Frontal cortex (tissue), 4 donors: ENCODE measurements around the gene RAB7A. TPM values are rescaled to one million over a fixed set of nuclear protein-coding genes. Genes with fewer than 3 reads are reported as not detected.
"Not testable (repeated sequence)": the region's sequence is repeated elsewhere in the genome, so short reads cannot be mapped to it uniquely, and the experiment has no call there.

Source experiments
- DNase-seq, 2 donors: peaks; one replicate each; pipeline ENCODE4 v3.0.0; 2012; ENCODE audit warnings: low spot score in 2 of 2
- FAIRE-seq: peaks from 2 replicates; lab custom pipeline; 2012; peaks lifted over from hg19 to GRCh38; lab: Jason Lieb, UNC
- total RNA-seq: library from RNA; depleted of rRNA; stranded (reverse); fragments of >200 nt; gene quantifications from one replicate; pipeline ENCODE4 v1.2.3, GENCODE V29; 2014
- donor health status: control.
- donor health status: control.
- donor health status: control.

The RAB7A gene
- total RNA-seq, 1 donor from 2014 or later: 29.8 TPM

DNA sequence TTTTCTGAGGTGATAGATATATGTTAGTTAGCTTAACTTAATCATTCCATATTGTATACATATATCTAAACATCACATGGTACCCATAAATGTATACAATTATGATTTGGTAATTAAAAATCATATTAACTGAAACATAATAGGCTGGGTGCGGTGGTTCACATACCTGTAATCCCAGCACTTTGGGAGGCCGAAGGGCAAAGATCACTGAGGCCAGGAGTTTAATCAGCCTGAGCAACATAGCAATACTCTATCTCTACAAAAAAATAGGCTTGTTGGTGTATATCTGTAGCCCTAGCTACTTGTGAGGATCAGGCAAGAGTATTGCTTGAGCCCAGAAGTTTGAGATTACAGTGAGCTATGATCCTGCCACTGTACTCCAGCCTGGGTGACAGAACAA, 20.9 kb downstream of the RAB7A start:
- DNase-seq (no peak), FAIRE-seq (no peak)

DNA sequence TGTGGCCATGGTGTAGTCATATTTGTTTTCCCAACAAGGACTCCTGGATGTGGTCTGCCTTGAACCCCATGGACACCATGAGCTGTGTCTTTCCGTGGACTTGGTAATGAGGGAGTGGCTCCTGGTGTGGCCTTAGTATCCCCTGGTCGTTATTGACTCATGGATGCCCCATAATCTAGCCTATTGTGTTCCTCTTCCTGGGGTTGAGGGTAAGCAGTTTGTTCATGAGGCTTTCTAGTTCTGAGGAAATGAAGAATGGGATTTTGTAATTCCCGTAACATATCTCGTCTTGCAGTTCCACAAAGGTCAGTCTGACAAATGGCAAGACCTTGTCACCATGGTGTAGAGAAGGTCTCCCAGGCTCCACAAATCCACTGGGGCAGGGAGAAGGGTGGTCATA, 22.6 kb downstream of the RAB7A start:
- FAIRE-seq: no peak
- DNase-seq: no peak

DNA sequence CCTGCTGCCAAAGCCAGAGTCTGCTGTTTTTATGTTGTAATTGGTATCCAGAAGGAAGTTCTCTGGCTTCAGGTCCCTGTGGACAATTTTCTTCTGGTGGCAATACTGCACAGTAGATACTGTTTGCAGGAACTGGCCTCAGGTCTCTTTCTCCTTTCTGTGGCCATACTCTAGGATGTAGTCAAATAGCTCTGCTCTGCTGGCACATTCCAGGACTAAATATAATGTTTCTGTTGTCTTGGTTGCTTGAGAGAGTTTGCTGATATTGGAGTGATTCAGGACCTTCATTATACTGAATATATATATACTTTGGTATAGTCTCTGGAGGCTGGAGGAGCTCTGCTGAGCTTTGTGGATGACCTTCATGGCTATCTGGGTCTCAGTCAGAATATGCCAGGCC, 23.1 kb downstream of the RAB7A start:
- FAIRE-seq (no peak), DNase-seq (no peak)

DNA sequence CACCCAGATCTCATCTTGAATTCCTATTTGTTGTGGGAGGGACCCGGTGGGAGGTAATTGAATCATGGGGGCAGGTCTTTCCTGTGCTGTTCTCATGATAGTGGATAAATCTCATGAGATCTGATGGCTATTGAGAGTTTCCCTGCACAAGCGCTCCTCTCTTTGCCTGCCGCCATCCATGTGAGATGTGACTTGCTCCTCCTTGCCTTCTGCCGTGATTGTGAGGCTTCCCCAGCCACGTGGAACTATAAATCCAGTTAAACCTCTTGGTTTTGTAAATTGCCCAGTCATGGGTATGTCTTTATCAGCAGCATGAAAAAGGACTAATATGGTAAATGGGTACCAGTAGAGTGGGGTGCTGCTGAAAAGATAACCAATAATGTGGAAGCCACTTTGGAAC, 23.6 kb downstream of the RAB7A start:
- FAIRE-seq, DNase-seq: not testable (repeated sequence)

DNA sequence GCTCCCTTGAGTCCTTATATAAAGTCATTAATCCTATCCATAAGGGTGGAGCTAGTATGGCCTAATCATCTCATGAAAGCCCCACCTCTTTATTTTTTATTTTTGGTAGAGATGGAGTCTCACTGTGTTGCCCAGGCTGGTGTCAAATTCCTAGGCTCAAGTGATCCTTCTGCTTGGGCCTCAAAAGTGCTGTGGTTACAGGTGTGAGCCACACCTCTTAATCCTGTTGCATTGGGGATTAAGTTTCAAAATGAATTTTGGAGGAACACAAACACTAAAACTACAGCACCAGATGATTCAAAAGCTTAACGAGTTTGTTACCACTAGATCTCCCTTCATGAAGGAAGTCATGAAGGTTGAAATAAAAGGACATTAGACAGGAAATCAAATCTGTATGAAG, 27.7 kb downstream of the RAB7A start:
- FAIRE-seq: no peak

DNA sequence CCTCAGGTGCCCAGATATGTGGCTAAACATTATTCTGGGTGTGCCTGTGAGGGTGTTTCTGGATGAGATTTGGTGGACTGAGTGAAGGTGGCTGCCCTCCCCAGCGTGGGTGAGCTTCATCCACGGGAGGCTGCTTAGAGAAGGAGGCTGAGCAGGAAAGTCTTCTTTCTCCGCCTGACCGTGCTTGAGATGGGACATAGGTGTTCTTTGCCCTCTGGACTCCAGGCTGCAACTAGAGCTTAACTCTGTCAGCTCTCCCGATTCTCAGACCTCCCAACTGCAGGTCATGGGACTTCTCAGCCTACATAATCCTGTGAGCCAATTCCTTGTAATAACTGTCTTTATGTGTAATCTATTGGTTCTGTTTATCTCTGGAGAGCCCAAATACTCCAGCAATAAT, 34.1 kb downstream of the RAB7A start:
- DNase-seq (no peak), FAIRE-seq (no peak)

More for the DNA sequence above, 27.7 kb downstream of the RAB7A start:
- DNase-seq: no peak

DNA sequence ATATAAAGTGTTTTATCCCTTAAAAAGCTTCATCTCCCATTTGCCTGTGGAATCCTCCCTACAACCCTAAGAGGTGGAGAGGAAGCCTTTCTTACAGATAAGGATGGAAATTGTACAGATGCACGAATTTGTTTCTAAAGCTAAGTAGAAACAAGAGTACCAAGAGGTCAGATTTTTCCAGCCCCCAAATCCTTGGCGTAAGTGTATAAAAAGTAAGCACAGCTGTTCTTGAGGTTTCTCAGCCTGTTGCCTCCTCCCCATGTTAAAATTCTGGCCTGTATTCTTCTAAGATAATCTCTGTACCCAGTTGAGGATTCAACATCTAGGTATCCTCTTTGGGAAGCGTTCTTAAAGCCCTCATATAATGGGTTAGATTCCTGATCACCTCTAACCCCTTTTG, 34.9 kb downstream of the RAB7A start:
- FAIRE-seq (no peak), DNase-seq (no peak)

DNA sequence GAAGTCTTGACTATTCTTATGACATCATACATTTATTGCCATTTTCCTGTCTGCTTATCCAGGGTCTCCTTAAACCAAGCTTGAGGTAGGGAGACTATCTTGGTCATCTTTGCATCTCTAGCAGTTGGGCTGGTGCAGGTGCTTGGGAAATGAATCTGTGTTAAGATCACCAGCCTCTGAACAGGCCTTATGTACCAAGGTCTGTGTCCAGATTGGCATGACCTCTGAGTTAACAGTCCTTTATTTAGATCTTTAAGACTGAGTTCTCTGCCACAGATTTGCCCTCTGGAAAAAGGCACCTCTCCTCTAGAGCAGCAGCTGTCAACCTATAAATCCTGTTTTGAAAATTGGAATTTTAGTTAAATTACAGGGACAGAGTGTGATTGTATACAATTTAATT, 35.4 kb downstream of the RAB7A start:
- FAIRE-seq: no peak
- no peak for DNase-seq

DNA sequence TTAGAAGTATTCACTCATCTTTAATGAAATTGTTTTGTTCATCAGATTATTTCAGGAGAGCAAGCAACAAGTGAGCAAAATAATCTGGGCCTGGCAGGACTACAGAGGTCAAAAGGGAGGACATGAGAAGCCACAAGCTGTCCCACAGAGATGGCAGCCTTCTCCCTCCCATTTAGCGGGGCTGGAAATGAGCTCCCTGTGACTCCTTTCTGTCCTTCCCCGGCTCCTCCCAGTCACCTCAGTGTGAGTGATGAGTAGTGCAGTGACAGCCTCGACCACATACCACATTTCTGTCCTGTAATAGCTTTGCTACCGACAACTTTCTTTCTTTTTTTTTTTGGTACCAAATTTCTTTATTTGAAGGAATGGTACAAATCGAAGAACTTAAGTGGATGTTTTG, 38.0 kb downstream of the RAB7A start:
- no peak for FAIRE-seq

DNA sequence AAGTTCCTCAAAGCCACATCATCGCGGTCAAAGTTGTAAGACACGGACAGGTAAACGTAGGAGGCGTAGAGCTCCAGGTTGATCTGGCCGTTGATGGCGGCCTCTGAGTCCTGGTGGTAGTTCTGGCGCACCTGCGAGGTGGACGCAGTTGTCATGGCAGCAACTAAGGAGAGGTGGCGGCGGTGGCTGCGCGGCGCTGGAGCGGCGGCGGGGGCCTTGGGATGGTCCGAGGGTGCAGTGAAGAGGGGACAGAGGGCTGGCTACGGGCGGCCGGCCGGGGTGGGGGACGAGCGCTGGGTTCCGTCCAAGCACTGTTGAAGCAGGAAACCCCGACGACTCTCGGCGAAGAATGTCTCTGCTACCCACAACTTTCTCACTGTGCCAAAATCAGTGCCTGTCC, 38.9 kb downstream of the RAB7A start:
- DNase-seq (no peak), FAIRE-seq (no peak)

More for the DNA sequence above, 38.0 kb downstream of the RAB7A start:
- no peak for DNase-seq

DNA sequence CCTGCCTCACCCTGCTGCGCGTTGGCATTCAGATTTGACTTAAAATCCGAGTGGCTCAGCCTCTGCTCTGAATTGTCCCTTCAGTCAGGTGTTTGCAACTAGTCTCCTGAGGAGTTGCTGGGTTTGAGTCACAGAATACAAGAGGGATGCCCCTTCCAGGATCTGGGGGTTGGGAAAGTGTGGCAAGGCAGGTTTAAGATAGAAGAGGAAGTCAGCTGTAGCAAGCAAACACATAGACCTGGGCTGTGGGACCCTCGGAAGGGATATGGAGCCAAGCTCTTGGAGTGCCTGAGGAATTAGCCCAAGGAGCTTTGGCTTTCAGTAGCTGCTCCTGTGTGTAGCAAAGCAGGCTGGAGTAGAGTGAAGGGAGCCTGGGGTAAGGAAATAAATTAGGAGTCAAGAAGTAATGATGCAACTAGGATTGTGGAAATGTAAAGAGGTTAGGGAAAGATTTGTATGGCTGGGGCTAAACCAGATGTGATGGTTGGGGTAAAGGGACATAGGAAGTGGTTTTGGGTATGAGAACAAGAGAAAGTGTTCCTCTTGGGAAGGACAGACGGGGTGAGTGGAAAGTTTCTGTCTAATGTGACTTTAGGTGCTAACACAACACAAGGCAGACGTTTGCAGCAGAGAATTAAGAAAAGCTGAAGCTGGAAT, 41.2 kb downstream of the RAB7A start:
- FAIRE-seq: no peak
- DNase-seq: no peak

DNA sequence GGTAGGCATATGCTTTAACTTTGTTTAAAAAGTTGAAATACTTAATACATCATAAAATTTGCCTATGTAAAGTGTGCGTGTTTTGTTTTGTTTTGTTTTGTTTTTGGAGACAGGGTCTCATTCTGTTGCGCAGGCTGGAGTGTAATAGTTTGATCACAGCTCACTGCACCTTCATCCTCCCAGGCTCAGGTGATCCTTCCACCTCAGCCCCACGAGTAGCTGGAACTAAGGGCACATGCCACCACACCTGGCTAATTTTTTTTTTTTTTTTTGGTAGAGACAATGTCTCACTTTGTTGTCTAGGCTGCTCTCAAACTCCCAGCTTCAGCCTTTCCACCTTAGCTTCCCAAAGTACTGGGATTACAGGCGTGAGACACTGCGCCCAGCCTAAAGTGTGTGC, 42.5 kb downstream of the RAB7A start:
- FAIRE-seq (no peak), DNase-seq (no peak)

DNA sequence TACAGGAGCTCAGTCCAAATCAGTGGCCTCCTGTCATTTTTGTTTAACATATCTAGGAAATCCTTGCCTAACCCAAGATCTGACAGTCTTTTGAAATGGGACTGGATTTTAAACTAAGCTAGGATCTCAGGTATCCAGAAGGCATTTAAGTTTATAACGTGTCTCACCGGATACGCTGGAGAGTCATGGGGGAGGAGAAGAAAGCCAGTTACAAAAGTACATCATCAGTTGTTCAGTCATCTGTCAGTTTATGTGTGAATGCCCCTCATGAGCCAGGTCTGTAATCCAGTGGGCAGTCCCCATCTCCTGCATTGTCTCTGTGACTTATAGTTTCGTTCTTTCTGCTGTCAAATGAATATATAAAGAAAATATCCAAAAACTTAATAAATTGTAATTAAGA, 44.4 kb downstream of the RAB7A start:
- no peak for FAIRE-seq
- DNase-seq: no peak

DNA sequence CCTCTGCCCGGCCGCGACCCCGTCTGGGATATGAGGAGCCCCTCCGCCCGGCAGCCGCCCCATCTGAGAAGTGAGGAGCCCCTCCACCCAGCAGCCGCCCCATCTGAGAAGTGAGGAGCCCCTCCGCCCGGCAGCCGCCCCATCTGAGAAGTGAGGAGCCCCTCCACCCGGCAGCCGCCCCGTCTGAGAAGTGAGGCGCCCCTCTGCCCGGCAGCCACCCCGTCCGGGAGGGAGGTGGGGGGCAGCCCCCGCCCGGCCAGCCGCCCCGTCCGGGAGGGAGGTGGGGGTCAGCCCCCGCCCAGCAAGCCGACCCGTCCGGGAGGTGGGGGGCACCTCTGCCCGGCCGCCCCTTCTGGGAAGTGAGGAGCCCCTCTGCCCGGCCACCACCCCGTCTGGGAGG, 47.2 kb downstream of the RAB7A start:
- not testable (repeated sequence) for DNase-seq, FAIRE-seq

DNA sequence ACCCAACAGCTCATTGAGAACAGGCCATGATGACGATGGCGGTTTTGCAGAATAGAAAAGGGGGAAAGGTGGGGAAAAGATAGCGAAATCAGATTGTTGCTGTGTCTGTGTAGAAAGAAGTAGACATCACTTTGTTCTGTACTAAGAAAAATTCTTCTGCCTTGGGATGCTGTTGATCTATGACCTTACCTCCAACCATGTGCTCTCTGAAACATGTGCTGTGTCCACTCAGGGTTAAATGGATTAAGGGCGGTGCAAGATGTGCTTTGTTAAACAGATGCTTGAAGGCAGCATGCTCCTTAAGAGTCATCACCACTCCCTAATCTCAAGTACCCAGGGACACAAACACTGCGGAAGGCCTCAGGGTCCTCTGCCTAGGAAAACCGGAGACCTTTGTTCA, 47.6 kb downstream of the RAB7A start:
- not testable (repeated sequence) for FAIRE-seq, DNase-seq

DNA sequence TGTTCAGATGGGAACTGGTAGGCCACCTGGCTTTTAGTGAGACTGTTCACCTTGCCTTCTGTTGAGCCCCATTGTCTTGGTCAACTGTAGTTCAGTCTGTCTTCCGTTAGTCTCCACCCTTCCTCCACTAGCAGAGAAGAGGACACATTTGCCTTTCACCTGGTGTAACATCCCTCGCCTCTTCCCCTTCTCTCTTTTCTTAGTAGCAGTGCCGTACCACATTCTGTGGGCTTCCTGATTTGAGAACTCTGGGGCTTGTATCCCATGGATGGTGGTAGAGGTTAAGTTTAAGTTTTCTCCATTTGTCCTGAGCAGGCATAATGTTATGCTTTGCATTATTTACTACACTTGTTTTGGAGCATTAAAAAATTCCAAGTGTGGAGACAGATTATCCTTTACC, 49.3 kb downstream of the RAB7A start:
- DNase-seq: no peak
- FAIRE-seq: no peak

DNA sequence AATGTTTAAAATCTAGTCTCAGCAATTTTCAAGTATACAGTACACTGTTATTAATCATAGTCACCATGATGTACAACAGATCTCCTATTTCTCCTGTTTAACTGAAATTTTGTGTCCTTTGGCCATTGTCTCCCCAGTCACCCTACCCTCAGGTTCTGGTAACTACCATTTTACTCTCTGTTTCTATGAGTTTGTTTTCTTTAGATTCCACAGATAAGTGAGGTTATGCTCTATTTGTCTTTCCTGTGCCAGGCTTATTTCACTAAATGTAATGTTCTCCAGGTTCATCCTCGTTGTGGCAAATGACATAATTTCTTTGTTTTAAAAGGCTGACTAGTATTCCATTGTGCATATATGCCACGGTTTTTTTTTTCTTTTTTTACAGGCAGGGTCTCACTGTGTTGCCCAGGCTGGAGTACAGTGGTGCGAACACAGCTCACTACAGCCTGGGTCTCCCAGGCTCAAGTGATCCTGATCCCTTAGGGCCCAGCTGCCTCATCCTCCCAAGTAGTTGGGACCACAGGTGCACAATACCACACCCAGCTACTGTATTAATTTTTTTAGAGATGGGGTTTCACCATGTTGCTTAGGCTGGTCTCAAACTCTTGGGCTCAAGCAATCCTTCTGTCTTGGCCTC, 50.0 kb downstream of the RAB7A start:
- DNase-seq (no peak), FAIRE-seq (no peak)

DNA sequence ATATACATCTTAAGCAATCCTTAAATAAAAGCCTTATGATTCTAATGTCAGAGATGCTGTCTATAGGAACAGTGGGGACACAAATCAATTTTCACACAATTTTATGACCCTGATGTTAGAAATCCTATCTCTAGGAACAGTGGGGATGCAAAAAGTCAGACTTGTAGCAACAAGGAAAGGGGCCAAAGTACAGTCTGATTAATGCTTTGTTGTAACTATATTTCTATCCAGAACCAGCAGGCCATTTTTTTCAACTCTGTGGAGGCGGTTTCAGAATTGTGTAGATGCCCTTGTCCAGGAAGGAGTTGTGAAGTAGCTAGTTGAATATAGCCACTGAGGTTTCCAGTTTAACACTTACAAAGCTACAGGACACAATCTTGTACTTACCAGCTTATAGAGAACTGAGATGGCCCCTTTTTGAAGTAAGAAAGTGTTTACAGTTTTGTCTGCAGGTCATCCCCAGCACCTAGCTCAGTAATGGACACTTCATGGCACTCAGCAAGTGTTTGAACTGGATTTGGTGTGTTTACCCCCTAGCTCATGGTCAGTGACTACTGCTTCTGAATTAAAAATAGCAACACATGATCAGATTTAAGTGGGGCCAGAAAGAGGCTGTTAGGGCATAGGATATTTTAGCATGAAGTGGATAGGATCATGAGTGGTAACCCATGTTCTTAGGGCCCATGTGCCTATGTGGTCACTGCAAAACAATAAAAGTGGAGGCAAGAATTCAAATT, 54.3 kb downstream of the RAB7A start:
- FAIRE-seq: no peak
- DNase-seq: no peak

DNA sequence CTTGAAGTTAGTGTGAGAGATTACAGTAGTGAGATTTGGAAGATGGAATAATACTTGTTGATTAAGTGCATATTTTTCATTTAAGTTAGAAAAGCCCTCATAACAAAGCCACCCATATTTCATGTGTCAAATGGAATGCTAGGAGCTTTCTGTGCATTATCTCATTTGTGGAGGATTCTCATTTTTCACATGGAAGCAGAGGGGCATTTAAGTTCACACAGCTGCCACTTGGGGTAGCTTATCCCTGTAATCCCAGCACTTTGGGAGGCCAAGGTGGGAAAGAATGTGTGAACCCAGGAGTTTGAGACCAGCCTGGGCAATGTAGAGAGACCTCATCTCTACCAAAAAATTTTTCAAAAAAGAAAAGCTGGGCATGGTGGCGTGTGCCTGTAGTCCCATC, 55.2 kb downstream of the RAB7A start:
- DNase-seq (no peak), FAIRE-seq (no peak)

DNA sequence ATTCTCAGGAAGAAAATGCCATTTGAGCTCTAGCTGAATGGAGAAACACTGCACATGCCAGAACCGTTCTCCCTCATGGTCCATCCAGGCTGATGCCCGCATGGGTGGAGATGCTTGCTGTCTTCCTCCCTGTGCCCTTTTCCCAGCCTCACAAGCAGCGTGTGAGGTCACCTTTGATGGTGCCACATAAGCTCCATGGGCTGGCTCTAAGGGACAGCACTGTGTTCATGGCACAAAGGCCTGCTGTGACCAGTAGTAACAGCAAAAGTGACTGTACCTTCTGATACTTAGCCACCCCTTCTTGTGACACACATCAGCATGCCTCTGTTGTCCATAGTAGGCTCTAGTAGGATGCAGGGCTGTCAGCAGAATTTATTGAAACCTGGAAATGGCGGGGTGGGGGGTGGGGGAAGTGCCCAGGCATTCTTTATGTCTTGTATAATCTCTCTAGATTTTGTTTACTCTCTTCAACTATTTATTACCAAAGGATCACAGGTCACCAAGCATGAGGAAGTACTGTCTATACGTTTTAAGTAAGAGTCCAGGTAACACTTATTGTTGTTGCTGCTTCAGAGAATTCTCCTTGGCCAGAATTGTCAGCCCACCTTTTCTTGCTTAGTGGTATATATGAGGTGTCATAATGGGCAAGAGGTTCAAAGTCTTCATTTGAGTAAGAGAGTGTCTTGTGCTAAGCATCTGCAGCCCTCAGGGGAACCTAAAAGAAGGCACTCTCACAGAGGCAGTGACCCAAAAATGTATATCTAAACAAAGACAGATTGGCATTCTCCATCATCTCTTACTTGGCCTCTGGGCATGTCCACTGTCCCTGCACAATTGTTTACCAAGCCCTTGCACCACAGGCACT, 56.5 kb downstream of the RAB7A start:
- no peak for FAIRE-seq
- DNase-seq: no peak
